Right ventricle myocardium inferior (tissue), 1 donor: ENCODE measurements around the gene ATF3. TPM values are rescaled to one million over a fixed set of nuclear protein-coding genes. Genes with fewer than 3 reads are reported as not detected.

ENCODE experiments used
- ATAC-seq: fragments of 200-7000 bp; cut with Tn5 transposase; one replicate; pipeline ENCODE4 v1.9.1; 2020; ENCODE audit warnings: mild to moderate bottlenecking, moderate library complexity
- DNase-seq: peaks from one replicate; pipeline ENCODE4 v3.0.0; 2021; ENCODE audit errors: missing footprints
- intact Hi-C: fragments of 100-400 bp; cut with DNase I; formaldehyde crosslinking; loops from one replicate; pipeline ENCODE4 v1.11.0; 2022
- total RNA-seq: library from RNA; stranded (reverse); fragmentation: NEBNext Ultra II Directional; extraction: Animal tissue kit (Norgen Biotek cat#: 25700); gene quantifications from one replicate; pipeline ENCODE4 v1.2.1, GENCODE V29; 2021
- donor health status: DM: no; HTN: yes; CAD: no; lungs with severe emphysema.

ATF3 gene
- total RNA-seq, 1 donor from 2014 or later: 13.7 TPM

DNA sequence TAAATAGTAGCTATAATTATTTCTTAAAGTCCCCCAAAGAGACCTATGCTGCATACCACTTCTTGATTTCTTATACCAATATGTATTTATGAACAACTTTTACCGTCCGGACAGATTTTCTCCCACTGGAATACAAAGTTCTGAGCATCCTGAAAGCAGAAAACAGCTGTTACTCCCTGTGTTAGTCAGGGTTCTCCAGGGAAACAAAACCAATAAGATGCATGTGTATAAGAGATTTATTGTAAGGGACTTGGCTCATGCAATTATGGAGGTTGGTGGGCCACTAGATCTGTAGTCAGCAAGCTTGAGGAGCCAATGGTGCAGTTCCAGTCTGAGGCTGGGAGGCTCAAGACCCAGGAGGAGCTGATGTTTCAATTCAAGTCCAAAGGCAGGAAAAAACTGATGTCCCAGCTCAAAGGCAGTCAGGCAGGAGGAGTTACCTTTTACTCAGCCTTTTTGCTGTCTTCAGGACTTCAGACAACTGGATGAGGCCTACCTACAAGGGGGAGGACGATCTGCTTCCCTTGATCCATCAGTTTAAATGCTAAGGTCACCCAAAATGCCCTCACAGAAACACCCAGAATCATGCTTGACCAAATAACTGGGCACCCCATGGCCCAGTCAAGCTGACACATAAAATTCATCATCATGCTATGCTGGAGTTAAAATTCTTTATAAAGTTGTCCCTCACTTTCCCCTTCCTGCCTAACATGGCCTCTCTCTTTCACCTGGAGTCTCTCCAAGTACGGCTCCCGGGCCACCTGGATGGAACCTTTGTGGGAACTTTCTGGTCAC, 24.3 kb upstream of the ATF3 start:
- ATAC-seq (no peak), DNase-seq (no peak)
- intact Hi-C loops: no loop called here

DNA sequence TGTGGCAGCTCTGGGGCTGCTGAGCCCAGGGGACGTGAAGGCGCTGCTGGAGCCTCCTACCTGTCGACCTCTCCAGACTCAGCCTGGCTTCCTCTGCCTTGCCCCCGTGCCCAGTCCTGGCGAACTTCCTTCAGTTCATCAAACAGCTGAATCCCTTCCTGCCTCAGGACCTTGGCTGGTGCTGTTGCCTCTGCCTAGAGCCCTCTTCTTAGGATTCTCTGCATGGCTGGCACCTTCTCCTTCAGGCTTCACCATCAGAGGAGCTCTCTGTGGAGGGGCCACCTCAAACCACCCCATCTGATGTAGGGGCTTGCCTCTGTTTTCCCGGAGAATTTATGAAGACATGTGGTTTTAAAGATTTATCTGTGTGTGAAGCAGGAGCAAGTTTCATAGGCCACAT, 23.4 kb upstream of the ATF3 start:
- intact Hi-C loops: no loop called here
- ATAC-seq (no peak), DNase-seq (no peak)

DNA sequence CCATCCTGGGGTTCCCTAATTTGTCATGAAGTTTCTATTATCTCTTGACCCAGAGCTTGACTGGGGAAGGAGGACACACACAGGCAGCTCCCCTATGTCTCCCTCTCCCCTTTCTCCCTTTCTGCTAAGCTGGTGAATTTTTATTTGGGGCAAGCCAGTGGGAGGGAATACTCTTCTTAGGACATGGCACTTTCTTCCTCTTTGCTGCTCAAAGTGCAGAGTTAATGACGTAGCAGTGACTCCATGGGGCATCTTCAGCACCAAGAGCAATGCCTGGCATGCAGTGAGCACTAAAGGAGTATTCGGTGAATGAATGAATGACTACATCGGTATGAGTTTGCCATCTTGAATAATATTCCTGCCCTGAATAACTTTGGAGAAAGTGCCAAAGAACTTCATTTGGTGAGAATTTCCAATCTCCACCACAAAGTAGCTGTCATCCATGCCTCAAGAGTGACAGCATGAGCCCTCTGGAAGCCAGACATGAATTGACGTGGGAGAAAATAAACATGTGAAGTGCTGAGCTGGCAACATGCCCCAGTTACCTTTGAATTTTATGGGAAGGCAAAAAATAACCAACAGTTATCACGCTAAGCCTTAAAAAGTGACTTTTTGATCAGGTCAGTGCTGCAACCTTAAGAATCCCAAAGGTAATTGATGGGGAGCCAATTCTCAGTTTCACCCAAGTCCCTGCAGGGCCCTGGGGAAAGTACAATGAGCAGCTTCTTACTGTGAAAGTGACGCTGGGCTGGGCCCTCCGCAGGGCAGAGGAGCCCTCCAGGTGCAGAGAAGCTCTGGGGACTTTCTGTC, 22.1 kb upstream of the ATF3 start:
- ATAC-seq (no peak), DNase-seq (no peak)
- intact Hi-C loops: no loop called here

DNA sequence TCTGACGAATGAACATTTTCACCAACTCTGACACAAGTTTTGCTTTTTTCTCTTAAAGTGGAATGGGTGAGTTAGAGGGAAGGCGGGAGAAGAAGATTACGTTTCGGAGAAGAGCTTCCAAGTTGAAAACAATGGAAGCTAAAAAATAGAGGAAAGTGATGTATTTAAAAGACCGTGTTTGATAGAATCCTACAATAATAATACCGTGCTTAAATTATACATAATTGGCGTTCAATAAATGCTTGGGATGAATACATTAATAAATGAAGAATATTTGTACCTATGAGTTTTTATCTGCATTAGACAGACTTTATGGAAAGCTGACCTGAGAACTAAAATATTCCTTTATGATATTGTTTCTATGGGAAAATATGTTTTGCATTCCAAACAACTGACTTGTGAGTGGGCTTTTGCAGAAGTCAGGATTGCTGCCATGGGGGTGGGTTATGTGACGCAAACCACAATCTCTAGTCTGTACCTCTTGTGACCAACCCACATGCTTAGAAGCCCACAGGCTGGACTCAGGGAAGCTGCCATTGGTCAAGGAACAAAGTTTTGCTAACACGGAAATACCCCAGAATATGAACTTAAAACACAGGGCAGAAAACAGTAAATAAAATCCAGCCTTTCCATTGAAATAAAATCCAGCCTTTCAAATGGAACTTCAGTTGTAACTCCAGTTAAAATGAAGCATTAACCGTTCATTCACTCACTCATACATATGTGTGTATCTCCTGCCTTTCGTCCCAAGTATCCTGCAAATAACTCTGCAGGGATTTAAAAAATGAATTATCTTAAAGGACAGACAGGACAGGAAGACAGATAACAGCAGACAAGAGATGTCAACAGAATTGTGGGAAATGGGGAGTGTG, 21.3 kb upstream of the ATF3 start:
- intact Hi-C loops: no loop called here
- DNase-seq: no peak
- ATAC-seq: no peak

DNA sequence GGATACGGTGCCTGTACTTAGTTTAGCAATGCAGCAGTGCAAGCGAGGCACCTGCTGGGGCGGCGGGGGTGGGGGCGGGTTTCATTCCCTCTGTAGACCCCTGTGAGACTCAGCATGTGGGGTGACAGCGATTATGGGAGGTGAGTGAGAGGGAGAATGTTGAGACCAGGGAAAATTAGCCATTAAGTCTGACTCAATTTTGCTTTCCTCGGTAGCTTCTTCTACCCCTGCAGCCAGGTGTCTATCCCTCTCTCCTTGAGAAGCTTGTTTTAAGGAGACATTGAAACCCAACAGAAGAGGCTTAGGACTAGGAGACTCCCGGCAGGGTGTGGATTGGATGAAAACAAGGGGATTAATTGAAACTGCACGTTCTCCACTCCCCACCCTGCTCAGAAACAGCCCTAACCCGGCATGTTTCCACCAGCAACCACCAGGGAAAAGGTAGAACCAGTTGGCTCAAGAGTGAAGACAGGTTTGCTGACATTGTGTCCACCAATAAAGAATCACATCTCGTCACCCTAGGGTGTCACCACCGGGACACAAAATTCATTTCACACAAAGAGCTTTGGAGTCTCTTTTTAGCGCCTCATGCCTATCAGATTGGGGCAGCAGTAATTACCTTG, 20.6 kb upstream of the ATF3 start:
- DNase-seq (no peak), ATAC-seq (no peak)
- intact Hi-C loops: no loop called here

DNA sequence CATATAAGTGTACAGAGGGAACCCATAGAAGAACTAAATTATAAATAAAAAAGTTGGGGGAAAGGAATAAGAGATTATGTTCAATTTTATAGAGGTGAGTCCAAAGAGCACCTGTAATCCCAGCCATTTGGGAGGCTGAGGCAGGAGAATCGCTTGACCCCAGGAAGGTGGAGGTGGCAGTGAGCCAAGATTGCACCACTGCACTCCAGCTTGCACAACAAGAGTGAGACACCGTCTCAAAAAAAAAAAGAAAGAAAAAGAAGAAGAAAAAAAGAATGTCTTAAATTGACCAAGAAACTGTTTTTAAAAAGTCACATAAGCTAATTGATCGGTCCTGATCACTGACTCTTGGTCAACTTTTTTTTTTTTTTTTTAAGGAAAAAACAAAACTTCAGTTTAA, 19.1 kb upstream of the ATF3 start:
- ATAC-seq (no peak), DNase-seq (no peak)
- intact Hi-C loops: no loop called here

DNA sequence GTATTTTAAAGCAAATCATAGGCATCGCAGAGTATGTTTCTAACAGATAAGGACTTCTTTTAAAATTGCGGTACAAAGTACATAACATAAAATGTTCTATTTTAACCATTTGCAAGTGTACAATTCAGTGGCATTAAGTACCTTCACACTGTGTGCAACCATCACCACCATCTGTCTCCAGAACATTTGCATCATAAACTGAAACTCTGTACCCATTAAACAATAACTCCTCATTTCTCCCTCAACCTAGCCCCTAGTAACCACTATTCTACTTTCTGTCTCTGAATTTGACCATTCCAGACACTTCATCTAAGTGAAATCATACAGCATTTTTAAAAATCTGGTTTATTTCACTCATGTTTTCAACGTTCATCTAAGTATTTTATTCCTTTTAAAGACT, 16.6 kb upstream of the ATF3 start:
- ATAC-seq: no peak
- intact Hi-C loops: no loop called here
- no peak for DNase-seq

DNA sequence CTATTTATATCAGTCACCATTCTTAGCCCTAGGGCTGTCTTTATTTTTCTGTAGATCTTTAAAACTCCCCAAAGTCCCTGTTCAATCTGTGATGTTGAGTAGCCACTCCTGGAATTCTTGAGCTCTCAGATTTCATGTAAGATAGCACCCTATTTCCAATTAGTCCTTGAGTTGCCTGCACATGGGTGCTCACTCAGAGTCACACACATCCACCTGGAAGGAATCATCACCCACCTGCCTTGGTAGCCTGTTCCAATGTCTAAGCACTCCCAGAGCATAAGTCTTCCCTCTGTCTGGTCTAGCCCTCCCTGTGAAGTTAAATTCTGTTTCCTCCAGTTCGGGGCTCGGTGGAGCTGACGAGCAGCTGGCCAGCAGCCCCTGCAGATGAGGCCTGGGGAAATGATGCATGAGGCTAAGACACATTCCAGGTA, 14.7 kb upstream of the ATF3 start:
- intact Hi-C loops: no loop called here
- DNase-seq: no peak
- no peak for ATAC-seq

DNA sequence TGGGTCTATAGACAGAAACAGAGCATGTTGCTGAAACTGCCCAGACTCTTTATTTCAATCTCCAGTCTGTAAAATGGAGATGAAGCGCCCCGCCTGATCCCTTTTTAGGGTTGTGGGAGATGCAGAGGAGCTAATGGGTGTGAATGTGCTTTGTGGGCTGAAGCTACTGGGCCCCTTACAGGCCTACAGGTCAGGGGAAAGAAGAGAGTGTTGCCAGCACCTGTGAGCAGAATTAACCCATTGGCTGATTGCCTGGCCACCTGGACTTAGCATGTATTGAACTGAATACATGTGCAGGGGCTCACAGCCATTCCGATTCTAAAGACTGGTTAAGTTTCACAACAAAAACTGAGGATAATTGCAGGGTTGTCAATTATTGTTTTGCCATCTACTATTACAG, 13.9 kb upstream of the ATF3 start:
- ATAC-seq (no peak), DNase-seq (no peak)
- intact Hi-C loops: no loop called here

DNA sequence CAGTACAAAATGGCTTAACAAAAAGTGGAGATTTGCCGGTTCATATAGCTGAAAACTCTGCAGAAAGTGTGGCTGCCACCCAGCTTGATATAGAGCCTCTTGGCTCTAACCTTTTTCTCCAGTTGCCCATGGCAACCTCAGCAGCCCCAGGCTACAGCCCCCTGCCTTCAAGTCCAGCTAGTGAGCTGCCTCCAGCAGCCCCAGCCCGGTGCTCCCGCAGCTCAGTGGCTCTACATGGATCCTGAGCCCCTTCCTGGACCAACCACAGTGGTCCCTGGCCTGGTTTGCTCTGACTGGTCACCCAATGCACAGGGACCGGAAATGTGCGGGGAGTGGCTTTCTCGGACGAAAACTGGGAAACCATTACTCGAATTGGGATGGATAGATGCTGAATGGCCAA, 13.3 kb upstream of the ATF3 start:
- intact Hi-C loops: no loop called here

DNA sequence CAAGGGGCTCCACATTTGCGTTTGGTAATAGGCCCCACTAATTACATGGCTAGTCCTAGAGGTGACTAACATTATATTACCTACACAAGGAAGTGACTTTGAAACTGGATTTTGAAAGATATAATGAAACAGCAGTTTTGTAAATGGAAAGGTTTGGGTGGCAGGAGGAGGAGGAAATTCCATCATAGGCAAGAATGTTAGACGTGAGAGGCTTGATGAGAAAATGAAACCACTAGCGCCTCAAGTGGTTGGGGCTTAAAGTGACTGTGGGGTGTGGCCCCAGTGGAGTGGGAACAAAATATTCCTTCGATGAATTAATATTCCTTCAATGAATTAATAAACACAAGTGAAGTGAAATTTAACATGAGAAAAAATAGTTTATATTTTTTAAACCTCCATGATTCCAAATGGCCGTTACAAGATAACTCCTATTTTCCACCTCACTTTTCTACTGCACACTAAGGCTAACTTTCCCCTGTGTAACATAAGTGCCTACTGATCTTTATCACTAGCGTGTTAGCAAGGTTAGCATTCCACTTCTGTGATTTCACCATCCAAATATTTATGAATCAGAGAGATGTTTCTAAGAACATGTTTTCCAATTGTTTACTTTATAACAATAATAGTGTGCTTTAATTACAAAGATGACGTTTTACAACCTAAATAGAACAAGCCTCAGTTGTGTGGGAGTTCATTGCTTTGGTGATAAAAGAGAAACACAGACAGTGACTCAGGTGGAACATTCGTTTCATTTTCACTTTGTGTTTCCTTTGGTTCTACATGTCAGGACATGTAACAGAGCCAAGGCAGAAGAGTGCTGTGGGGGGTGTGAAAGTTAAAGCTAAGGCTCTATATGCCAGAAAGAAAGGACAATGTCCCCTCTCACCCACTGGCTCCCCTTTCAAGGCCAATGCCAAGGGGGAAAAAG, 12.5 kb upstream of the ATF3 start:
- intact Hi-C loops: no loop called here
- ATAC-seq: no peak
- no peak for DNase-seq

More for the DNA sequence above, 13.3 kb upstream of the ATF3 start:
- DNase-seq (no peak), ATAC-seq (no peak)

DNA sequence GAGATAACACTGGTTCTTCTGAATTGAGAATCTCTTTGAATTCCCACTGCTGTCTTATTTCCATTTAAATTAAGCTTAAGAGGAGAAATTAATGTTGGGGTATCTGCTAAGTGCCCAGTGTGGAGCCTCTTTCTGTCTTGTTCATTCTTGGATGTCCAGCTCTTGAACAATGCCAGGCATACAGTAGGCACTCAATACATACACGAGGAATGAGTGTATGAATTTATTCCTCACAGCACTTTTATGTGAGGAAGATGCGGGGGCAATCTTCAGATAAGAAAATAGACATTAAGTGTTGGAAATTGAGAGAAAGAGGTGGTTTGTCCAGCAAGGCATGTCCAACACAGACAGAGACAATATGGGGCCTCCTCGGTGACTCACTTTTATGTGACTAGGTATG, 11.8 kb upstream of the ATF3 start:
- no peak for ATAC-seq
- DNase-seq: no peak
- intact Hi-C loops: no loop called here

DNA sequence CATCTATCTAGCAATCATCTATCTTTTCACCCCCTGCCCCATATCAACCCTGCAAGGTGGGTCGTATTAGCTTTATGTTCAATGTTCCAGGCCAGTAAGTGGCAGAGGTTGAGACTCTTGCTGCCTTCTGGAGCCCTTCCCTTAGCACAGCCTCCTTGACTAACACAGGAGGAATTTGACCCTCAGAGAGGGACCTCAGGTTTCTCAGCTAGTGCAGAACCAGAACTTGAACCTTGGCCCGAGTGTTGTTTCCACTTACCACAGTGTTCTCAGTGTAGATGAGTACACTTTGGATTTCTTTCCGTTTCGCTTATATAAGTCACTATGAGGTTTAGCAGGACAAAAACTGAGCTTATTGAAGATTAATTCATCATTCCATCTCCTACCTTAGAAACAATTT, 11.1 kb upstream of the ATF3 start:
- DNase-seq (no peak), ATAC-seq (no peak)
- intact Hi-C loops: no loop called here

DNA sequence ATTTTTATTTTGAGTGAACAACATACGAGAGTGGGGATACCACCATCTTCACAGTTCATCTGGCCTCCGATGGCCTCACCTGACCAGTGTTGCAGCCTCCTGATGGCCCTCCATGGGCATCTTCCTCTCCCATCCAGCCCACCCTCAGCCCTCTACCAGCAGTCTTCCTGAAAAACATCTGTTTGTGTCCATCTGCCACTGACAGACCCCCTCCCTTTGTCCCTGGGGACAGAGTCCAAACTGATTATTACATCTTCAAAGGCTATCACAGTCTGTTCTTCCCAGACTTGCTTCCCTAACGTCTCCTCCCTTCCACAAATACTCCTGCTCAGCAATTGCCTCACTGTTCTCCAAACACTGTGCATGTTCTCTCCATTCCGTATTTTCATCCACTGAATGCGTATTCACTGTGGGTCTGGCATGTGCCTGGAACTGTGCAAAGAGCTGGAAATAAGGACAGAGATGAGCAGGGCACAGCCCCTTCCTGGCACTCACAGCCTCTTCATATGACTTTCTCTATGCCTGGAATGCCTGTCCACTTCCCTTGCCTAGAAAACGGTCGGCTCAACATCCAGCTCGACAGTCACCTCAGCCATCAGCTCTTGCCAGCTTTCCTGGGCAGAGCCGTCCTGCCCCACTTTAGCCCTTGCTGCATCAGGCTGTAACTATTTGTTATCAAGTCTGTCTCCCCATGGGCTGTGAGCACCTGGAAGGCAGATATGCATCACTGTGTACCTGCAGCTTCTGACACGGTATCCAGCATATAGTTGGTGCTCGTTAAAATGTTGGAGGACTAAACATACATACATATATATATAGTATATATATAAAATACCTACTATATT, 8.3 kb upstream of the ATF3 start:
- no peak for ATAC-seq
- no peak for DNase-seq
- intact Hi-C loops: no loop called here

DNA sequence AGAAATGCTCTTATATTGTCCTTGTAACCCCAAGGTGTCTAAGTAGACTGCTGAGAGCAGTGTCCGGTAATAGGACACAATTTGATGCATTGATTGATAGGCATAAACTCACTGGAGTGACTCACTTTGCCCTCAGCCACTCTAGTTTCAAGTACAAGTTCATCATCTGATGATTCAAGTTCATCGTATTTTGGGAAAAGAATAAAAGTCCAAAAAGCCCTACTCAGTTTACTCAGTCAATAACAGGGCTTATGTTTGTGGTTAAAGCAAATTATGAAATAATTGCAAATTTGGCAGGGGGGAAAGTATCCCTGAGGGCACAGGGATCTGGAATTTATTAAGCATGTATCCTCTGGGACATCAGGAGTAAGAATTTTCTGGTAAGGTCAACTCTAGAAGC, 7.6 kb upstream of the ATF3 start:
- intact Hi-C loops: no loop called here
- ATAC-seq (no peak), DNase-seq (no peak)

DNA sequence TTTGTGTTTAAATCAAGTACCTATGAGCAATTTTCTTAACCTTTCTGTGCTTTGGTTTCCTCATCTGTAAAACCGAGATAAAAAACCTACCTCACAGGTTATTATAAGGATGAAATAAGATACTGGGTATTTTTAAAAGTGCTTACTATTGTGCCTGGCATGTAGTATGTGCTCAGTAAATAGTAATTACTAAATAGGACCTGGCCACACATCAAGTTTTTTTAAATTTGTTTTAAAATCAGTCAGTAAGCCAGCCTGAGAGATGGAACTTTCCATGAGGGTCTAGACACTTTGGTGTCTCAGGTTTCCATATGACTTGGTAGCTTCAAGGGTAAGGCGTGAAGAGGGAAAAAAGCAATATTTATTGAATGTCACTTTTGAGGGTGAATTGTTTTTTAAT, 7.0 kb upstream of the ATF3 start:
- intact Hi-C loops: no loop called here
- ATAC-seq: no peak

More for the DNA sequence above, 7.0 kb upstream of the ATF3 start:
- no peak for DNase-seq
